ENCODE data around the gene SCN1A.

DNA sequence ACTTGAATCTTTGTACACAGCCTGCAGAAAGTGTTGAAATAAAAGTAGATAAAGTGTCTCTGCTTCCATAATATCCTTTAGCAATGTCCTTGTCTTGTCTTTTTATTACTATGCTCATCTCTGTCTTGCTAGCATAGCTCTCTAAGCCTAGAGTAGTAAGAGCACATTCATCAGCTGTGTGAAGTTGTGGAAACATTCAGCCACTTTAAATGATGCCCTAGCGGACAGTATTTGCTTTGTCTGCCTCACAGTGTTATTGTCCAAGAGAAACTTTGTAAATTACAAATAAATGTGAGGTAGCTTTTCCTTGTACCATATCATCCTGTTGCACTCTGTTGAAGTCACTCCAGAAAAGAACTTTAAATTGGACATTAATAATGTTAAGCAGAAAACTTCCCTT lies 113.9 kb downstream of the SCN1A start:
- TF ChIP-seq CTCF (IDR thresholded peaks at IDR 0.05) (no peak), POLR2A (IDR thresholded peaks at IDR 0.05) (no peak)
